Left renal pelvis (tissue), 4 donors: Measurements from ENCODE around the gene GOLGA7B. TPM values are rescaled to one million over a fixed set of nuclear protein-coding genes. Genes with fewer than 3 reads are reported as not detected.

Experiments used
- DNase-seq, 4 donors: peaks; one replicate each; pipeline ENCODE4 v3.0.0-alpha.2; 2013; ENCODE audit warnings: low read depth in 4 of 4, low spot score in 3 of 4
- polyA plus RNA-seq, 4 donors: library from polyadenylated mRNA; unstranded; fragments of 120-200 nt; gene quantifications; one replicate each; pipeline ENCODE4 v1.2.1, GENCODE V29; 2013; ENCODE audit not compliant: insufficient read length in 4 of 4

GOLGA7B gene
- polyA plus RNA-seq, 4 donors = 0.15 to 1.2 (median 0.67) TPM

- no peak for DNase-seq
Observed at GRCh38 chr10:97915346-97916131, 65.9 kb downstream of the GOLGA7B start.

- DNase-seq = no peak
Observed at GRCh38 chr10:97916586-97916985, 66.9 kb downstream of the GOLGA7B start.

GRCh38 chr10:97919012-97919411, 69.4 kb downstream of the GOLGA7B start:
- DNase-seq = no peak

DNA sequence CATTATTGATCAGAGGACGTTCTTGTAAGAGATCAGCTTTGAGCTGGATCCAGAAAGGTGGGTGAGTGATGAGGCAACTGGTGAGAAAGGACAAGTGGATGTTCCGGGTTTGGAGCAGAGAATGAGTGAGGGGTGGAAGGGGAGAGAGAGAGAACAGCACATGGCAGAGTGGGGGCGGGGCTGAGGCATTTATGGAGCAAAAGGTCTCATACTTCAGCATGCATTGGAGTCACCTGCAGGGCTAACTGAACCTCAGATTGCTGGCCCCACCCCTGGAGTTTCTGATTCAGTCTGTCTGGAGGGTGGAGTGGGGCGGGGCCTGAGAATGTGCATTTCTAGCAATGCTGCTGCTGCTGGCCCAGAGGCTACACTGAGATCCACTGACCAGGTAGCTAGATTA, 71.2 kb downstream of the GOLGA7B start:
- no peak for DNase-seq

Other genes starting within 250 kb of the GOLGA7B start
- 10 to 100 TPM; 17.9 to 28.9 (median 20.9) TPM for gene MORN4, start 216.3 kb upstream of the GOLGA7B start, polyA plus RNA-seq
- gene PI4K2A, start 209.2 kb upstream of the GOLGA7B start, polyA plus RNA-seq = 10 to 100 TPM; 17.3 to 19.7 (median 19.4) TPM
- gene AVPI1, start 162.6 kb upstream of the GOLGA7B start, polyA plus RNA-seq = 1 to 10 TPM; 4.1 to 5.9 (median 5.1) TPM
- 100 to 1,000 TPM in 1 of 4 donors, 10 to 100 TPM in 3; 46.5 to 121 (median 49.1) TPM for gene MARVELD1, start 136.1 kb upstream of the GOLGA7B start, polyA plus RNA-seq
- 10 to 100 TPM; 18.0 to 37.6 (median 22.1) TPM for gene ZFYVE27, start 112.7 kb upstream of the GOLGA7B start, polyA plus RNA-seq
- under 1 TPM; 0.11 to 0.68 (median 0.19) TPM for gene SFRP5, start 77.8 kb upstream of the GOLGA7B start, polyA plus RNA-seq
- gene CRTAC1, start 180.8 kb downstream of the GOLGA7B start, polyA plus RNA-seq = 10 to 100 TPM in 3 of 4 donors, 1 to 10 TPM in 1; 4.4 to 52.9 (median 31.3) TPM